RWPE2 (cell line): ENCODE data around the gene WASHC2C.
"Not testable (repeated sequence)": the region's sequence is repeated elsewhere in the genome, so short reads cannot be mapped to it uniquely, and the experiment has no call there.

ENCODE experiments used
- ATAC-seq: fragments of 200-7000 bp; cut with Tn5 transposase; 3 replicates; pipeline ENCODE4 v1.9.1; 2021; ENCODE audit warnings: low read depth
- DNase-seq: peaks from one replicate; pipeline ENCODE4 v3.0.0-alpha.2; 2020; ENCODE audit warnings: low spot score
- H3K27ac ChIP-seq: fragments of 450-650 bp; 2 replicates; pipeline ENCODE4 v1.5.1; 2017; ENCODE audit warnings: mild to moderate bottlenecking; ENCODE audit not compliant: poor library complexity, severe bottlenecking
- H3K27me3 ChIP-seq: fragments of 250-450 bp; sonication (Bioruptor Pico); 2 replicates; pipeline ENCODE4 v1.5.1; 2021; ENCODE audit warnings: mild to moderate bottlenecking, moderate library complexity; ENCODE audit not compliant: insufficient read depth, poor library complexity, severe bottlenecking
- H3K36me3 ChIP-seq: fragments of 250-450 bp; sonication (Bioruptor Pico); 2 replicates; pipeline ENCODE4 v1.5.1; 2020; ENCODE audit warnings: low read depth, mild to moderate bottlenecking, moderate library complexity
- H3K4me1 ChIP-seq: fragments of 250-450 bp; sonication (Bioruptor Pico); 2 replicates; pipeline ENCODE4 v1.5.1; 2021; ENCODE audit warnings: mild to moderate bottlenecking, moderate library complexity; ENCODE audit not compliant: insufficient read depth, poor library complexity, severe bottlenecking
- H3K4me3 ChIP-seq: fragments of 250-450 bp; sonication (Bioruptor Pico); 2 replicates; pipeline ENCODE4 v1.5.1; 2021; ENCODE audit warnings: mild to moderate bottlenecking, moderate library complexity; ENCODE audit not compliant: severe bottlenecking
- H3K9me3 ChIP-seq: fragments of 250-450 bp; sonication (Bioruptor Pico); 2 replicates; pipeline ENCODE4 v1.5.1; 2021; ENCODE audit warnings: mild to moderate bottlenecking, moderate library complexity; ENCODE audit not compliant: severe bottlenecking
- TF ChIP-seq, protein P1 (sequence below): fragments of 450-650 bp; IDR thresholded peaks from one replicate; pipeline ENCODE4 v1.5.1; 2017; ENCODE audit warnings: mild to moderate bottlenecking, moderate library complexity; ENCODE audit not compliant: poor library complexity, severe bottlenecking

WASHC2C gene

DNA sequence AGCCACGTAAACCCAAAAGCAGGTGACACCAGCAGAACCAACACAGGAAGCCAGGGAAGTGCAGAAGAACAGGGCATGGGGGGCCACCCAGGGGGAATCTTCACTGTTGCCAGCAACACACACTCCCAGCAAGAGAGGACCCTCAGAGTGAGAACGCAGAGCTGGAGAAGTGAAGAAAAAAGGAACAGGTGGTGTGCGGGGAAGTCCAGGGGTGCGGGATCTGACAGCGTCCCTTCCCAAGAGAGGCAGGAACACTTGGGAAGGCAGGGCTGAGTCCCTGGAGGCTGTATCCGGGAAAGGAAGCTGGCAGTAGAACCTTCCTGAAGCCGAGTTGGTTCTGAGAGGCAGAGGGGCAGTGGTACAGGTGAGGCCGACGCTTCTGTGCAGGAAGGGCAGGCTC lies 92.5 kb downstream of the WASHC2C start:
- no peaks in the 10 kb centered on the region for H3K9me3 ChIP-seq
- no peak for ATAC-seq

GRCh38 chr10:45820107-45820830 lies 93.2 kb downstream of the WASHC2C start:
- not testable (repeated sequence) for H3K4me3 ChIP-seq, H3K4me1 ChIP-seq, H3K27ac ChIP-seq, DNase-seq, H3K9me3 ChIP-seq, ATAC-seq, H3K27me3 ChIP-seq, H3K36me3 ChIP-seq

More for the DNA sequence above, 92.5 kb downstream of the WASHC2C start:
- no peaks in the 10 kb centered on the region for H3K36me3 ChIP-seq
- H3K27ac ChIP-seq, result no peak overlapping the region
- no peak for DNase-seq
- H3K4me1 ChIP-seq, result no peaks in the 10 kb centered on the region
- TF ChIP-seq, protein P1, sequence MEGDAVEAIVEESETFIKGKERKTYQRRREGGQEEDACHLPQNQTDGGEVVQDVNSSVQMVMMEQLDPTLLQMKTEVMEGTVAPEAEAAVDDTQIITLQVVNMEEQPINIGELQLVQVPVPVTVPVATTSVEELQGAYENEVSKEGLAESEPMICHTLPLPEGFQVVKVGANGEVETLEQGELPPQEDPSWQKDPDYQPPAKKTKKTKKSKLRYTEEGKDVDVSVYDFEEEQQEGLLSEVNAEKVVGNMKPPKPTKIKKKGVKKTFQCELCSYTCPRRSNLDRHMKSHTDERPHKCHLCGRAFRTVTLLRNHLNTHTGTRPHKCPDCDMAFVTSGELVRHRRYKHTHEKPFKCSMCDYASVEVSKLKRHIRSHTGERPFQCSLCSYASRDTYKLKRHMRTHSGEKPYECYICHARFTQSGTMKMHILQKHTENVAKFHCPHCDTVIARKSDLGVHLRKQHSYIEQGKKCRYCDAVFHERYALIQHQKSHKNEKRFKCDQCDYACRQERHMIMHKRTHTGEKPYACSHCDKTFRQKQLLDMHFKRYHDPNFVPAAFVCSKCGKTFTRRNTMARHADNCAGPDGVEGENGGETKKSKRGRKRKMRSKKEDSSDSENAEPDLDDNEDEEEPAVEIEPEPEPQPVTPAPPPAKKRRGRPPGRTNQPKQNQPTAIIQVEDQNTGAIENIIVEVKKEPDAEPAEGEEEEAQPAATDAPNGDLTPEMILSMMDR, result no peak
- H3K27me3 ChIP-seq, result no peaks in the 10 kb centered on the region
- no peak overlapping the region for H3K4me3 ChIP-seq

- DNase-seq, H3K27me3 ChIP-seq, H3K4me3 ChIP-seq, H3K36me3 ChIP-seq, H3K4me1 ChIP-seq, H3K9me3 ChIP-seq, ATAC-seq, H3K27ac ChIP-seq: not testable (repeated sequence)
Observed at GRCh38 chr10:45822918-45823317, 95.9 kb downstream of the WASHC2C start.
